ENCODE results near the gene DTNBP1. TPM values are rescaled to one million over a fixed set of nuclear protein-coding genes. Genes with fewer than 3 reads are reported as not detected.

DTNBP1 gene
- total RNA-seq, 1 donor from 2014 or later: 20.6 TPM

DNA sequence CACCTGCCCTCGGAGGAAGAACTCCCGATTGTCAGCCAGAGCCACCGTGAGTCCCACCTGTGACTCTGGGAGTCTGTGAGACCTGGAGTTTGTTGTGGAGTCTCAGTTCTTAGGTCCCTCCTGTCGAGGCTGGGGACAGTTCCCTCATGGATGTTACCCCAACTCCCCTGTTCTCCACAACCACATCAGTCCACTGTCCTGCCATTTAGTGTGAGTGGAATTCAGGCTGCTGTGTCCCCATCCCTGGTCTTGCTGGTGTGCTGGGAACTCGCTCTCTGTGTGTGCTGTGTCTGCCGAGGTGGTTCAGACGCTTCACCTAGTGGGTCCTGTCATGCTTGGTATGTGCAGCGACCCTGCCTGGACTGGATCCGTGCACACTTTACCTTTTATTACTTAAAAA is 163.2 kb downstream of the DTNBP1 start:
- Mint-ChIP-seq H3K4me3 (ENCODE audit: low read depth) (no peak overlapping the region), H3K27ac (no peak overlapping the region), H3K36me3 (ENCODE audit: low read depth) (peaks cover 81% of the 10 kb centered on the region), H3K4me1 (ENCODE audit: low read depth) (no peaks in the 10 kb centered on the region), H3K27me3 (ENCODE audit: low read depth) (no peaks in the 10 kb centered on the region), H3K9me3 (no peaks in the 10 kb centered on the region)
- DNase-seq (ENCODE audit: low spot score): no peak
- intact Hi-C loops (cut with micrococcal nuclease): loop anchor here (10.0 kb wide), 1 partner anchor 705 kb away; no protein-coding TSS in a partner anchor

DNA sequence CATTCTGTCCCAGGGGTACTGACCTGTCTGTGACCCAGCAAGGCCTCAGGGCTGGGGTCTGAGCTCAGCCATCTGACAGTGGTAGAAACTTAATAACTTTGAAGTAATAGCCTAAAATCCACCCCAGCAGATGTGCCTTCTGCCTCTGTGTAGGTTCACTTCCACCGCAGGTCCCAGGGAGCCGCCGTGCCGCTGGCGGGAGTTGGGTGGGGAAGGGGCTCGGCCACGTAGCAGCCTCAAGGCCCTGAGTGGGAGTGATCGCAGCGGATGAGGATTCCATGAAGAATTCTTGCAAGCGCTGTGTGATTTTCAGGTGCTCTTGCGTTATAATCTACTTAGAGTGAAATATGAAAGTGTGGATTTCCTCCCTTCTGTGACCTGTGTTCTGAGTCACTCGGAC is 163.7 kb downstream of the DTNBP1 start:
- Mint-ChIP-seq H3K4me3 (ENCODE audit: low read depth) (no peak overlapping the region), H3K27ac (no peak overlapping the region), H3K9me3 (no peaks in the 10 kb centered on the region), H3K4me1 (ENCODE audit: low read depth) (no peaks in the 10 kb centered on the region), H3K27me3 (ENCODE audit: low read depth) (no peaks in the 10 kb centered on the region), H3K36me3 (ENCODE audit: low read depth) (peaks cover 77% of the 10 kb centered on the region)
- DNase-seq (ENCODE audit: low spot score): no peak
- intact Hi-C loops (cut with micrococcal nuclease): loop anchor here (10.0 kb wide), 1 partner anchor 706 kb away; no protein-coding TSS in a partner anchor

DNA sequence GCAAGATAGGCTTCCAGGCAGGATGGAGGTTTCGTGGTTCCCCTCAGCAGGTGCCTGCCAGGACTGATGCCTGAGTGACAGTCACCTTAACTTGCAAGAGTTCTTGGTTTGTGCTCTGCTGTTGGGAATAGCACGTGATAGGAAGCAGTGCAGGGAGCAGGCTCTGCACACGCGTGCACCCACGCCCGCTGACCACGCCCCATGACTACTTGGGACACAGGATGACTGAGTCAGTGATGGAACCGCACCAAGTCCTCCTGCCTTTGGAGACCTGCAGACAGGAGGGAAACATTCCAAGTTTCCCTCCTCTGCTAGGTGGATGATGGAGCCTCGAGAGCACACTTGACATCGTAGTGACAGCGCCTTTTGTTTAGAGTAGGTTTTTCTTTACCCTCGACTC is 164.2 kb downstream of the DTNBP1 start:
- Mint-ChIP-seq H3K27ac (no peak overlapping the region), H3K4me1 (ENCODE audit: low read depth) (no peaks in the 10 kb centered on the region), H3K9me3 (no peaks in the 10 kb centered on the region), H3K4me3 (ENCODE audit: low read depth) (no peak overlapping the region), H3K36me3 (ENCODE audit: low read depth) (peaks cover 75% of the 10 kb centered on the region), H3K27me3 (ENCODE audit: low read depth) (no peaks in the 10 kb centered on the region)
- intact Hi-C loops (cut with micrococcal nuclease): loop anchor here (10.0 kb wide), 1 partner anchor 706 kb away; no protein-coding TSS in a partner anchor
- DNase-seq (ENCODE audit: low spot score): no peak

DNA sequence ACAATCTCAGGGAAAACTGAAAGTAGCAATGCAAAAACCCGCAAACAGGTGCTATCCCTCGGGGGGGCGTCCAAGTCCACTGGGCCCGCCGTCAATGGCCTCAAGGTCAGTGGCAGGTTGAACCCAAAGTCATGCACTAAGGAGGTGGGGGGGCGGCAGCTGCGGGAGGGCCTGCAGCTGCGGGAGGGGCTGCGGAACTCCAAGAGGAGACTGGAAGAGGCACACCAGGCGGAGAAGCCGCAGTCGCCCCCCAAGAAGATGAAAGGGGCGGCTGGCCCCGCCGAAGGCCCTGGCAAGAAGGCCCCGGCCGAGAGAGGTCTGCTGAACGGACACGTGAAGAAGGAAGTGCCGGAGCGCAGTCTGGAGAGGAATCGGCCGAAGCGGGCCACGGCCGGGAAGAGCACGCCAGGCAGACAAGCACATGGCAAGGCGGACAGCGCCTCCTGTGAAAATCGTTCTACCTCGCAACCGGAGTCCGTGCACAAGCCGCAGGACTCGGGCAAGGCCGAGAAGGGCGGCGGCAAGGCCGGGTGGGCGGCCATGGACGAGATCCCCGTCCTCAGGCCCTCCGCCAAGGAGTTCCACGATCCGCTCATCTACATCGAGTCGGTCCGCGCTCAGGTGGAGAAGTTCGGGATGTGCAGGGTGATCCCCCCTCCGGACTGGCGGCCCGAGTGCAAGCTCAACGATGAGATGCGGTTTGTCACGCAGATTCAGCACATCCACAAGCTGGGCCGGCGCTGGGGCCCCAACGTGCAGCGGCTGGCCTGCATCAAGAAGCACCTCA is 166.3 kb downstream of the DTNBP1 start:
- H3K27me3 Mint-ChIP-seq (ENCODE audit: low read depth): no peaks in the 10 kb centered on the region
- no peak overlapping the region for H3K27ac Mint-ChIP-seq
- DNase-seq (ENCODE audit: low spot score): no peak
- H3K4me1 Mint-ChIP-seq (ENCODE audit: low read depth): peaks cover 12% of the 10 kb centered on the region
- H3K36me3 Mint-ChIP-seq (ENCODE audit: low read depth): peaks cover 70% of the 10 kb centered on the region
- no peaks in the 10 kb centered on the region for H3K9me3 Mint-ChIP-seq
- no peak overlapping the region for H3K4me3 Mint-ChIP-seq (ENCODE audit: low read depth)
- intact Hi-C loops (cut with micrococcal nuclease): loop anchor here (10.0 kb wide), 1 partner anchor 708 kb away; no protein-coding TSS in a partner anchor

DNA sequence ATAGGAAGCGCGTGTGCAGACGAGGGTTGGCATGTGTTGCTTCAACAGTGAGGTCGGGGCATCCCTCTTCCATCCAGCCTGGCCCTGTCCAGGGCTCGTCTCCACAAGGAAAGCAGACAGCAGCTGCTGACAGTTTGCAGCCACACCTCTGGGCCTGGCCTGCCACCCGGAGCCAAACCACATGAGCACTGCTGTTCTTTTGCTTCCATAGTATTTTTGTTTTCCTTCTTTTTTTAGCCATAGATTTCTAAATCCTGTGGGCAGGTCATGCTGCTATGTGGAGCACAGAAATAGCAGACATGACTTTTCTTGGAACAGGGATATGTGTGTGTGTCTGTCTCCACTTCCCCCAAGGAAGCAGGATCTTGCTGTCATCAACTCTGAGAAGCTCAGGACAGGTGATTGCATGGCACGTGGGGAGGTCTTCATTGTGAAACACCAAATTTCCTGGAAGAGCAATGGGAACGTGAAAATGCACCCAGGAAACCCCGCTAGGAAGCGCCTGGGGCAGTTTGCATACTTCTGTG is 167.4 kb downstream of the DTNBP1 start:
- Mint-ChIP-seq H3K27ac (no peak overlapping the region), H3K27me3 (ENCODE audit: low read depth) (no peaks in the 10 kb centered on the region)
- no peak for DNase-seq (ENCODE audit: low spot score)

DNA sequence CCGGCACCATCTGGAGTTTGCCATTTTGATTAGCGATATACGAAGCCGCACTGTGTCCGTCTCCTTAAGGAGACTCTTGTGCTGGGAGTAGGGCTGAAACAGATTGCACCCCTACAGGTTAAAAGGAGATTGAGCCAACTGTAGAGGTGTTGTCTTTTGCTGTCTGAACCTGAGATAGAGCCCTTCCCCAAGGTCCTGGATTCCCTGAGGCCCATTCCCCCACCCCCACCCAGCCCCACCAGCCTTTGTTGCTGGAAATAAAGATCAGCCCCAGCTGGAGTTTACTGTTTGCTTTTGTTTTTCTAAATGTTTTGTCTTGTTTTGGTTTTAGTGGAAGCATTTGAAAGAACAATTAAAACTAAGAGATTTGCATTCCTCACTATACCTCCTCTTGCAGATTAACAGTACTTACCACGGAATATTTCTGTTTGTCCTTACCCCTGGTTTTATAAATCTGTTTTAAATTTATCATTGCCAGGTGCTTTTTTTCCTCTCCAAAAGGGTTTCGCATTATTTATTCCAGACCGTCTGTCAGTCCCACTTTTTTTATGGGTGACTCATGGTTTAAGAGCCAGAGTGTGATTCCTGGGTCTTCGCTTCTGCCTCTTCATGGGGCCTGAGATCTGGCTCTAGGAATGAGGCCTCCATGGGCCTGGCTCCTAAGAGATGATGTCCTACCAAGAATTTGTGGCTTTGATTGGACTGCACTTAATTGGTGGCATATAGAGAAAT is 169.2 kb downstream of the DTNBP1 start:
- no peak for DNase-seq (ENCODE audit: low spot score)
- peaks cover 35% of the 10 kb centered on the region for H3K4me1 Mint-ChIP-seq (ENCODE audit: low read depth)
- H3K27ac Mint-ChIP-seq: peak overlapping the region; percentile 7
- intact Hi-C loops (cut with micrococcal nuclease): loop anchor here (5.0 to 10.0 kb wide), 2 partner anchors 246 to 711 kb away; partner anchors contain the start of gene JARID2
- H3K36me3 Mint-ChIP-seq (ENCODE audit: low read depth): peaks cover 66% of the 10 kb centered on the region
- no peaks in the 10 kb centered on the region for H3K27me3 Mint-ChIP-seq (ENCODE audit: low read depth)
- H3K9me3 Mint-ChIP-seq: no peaks in the 10 kb centered on the region
- no peak overlapping the region for H3K4me3 Mint-ChIP-seq (ENCODE audit: low read depth)

More for the DNA sequence above, 167.4 kb downstream of the DTNBP1 start:
- Mint-ChIP-seq H3K4me3 (ENCODE audit: low read depth) (no peak overlapping the region), H3K9me3 (no peaks in the 10 kb centered on the region), H3K36me3 (ENCODE audit: low read depth) (peaks cover 65% of the 10 kb centered on the region), H3K4me1 (ENCODE audit: low read depth) (peaks cover 21% of the 10 kb centered on the region)
- intact Hi-C loops (cut with micrococcal nuclease): loop anchor here (10.0 kb wide), 1 partner anchor 709 kb away; no protein-coding TSS in a partner anchor

DNA sequence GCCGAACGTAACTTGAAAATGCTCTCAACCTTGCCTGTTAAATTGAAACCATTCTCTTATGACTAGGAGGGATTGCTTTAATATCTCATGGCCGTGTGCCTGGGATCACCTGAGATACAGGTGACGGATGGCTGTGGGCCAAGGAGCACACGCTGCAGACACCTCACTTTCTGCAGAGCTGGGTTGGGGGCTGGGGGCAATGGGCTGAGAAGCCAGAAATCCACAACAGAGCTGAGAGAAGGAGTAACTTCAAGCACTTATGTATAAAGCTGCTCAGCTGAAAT is 170.9 kb downstream of the DTNBP1 start:
- H3K27me3 Mint-ChIP-seq (ENCODE audit: low read depth): no peaks in the 10 kb centered on the region
- no peak overlapping the region for H3K4me3 Mint-ChIP-seq (ENCODE audit: low read depth)
- intact Hi-C loops (cut with micrococcal nuclease): loop anchor here (5.0 to 10.0 kb wide), 2 partner anchors 245 to 713 kb away; partner anchors contain the start of gene JARID2
- H3K4me1 Mint-ChIP-seq (ENCODE audit: low read depth): peaks cover 35% of the 10 kb centered on the region
- no peaks in the 10 kb centered on the region for H3K9me3 Mint-ChIP-seq
- H3K36me3 Mint-ChIP-seq (ENCODE audit: low read depth): peaks cover 66% of the 10 kb centered on the region
- H3K27ac Mint-ChIP-seq: peak overlapping the region; percentile 40
- DNase-seq (ENCODE audit: low spot score): no peak

DNA sequence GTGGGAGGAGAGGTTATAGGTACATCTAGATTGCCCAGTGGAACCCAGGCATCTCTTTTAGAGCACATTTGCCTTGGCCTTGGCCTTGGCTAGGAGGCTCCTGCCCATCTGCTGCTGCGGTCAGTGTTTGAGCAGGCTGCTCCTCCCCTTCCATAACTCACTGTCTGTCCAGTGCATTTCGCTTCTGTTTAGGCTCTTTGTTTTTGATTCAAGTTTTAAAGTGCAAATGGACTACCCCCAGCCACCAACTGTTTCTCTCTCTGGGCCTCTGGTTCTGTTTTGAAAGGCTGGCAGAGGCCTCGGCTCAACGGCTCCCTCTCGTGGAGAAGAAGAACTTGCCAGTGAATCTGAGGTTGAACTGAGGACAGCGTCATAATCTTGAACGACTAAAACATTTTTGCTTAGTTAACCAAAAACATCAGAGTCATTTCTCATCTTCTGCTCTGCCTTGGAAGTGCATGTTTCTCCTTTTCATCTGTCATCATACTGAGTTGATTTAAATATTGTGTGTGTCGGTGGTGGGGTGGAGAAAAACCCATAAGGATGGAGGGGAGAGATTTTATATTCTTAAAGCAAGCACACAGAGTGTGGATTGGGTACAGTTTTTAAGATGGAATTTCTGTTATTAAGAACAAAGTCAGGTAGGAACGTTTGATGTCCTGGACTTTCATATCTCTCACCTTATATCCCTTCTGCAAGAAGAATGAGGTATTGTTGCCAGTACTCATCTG is 171.4 kb downstream of the DTNBP1 start:
- DNase-seq (ENCODE audit: low spot score): peak; percentile 60
- H3K27ac Mint-ChIP-seq: peak overlapping the region; percentile 62
- peaks cover 68% of the 10 kb centered on the region for H3K36me3 Mint-ChIP-seq (ENCODE audit: low read depth)
- H3K27me3 Mint-ChIP-seq (ENCODE audit: low read depth): no peaks in the 10 kb centered on the region
- intact Hi-C loops (cut with micrococcal nuclease): loop anchor here (5.0 to 10.0 kb wide), 2 partner anchors 244 to 713 kb away; partner anchors contain the start of gene JARID2
- peaks cover 35% of the 10 kb centered on the region for H3K4me1 Mint-ChIP-seq (ENCODE audit: low read depth)
- no peaks in the 10 kb centered on the region for H3K9me3 Mint-ChIP-seq
- no peak overlapping the region for H3K4me3 Mint-ChIP-seq (ENCODE audit: low read depth)

DNA sequence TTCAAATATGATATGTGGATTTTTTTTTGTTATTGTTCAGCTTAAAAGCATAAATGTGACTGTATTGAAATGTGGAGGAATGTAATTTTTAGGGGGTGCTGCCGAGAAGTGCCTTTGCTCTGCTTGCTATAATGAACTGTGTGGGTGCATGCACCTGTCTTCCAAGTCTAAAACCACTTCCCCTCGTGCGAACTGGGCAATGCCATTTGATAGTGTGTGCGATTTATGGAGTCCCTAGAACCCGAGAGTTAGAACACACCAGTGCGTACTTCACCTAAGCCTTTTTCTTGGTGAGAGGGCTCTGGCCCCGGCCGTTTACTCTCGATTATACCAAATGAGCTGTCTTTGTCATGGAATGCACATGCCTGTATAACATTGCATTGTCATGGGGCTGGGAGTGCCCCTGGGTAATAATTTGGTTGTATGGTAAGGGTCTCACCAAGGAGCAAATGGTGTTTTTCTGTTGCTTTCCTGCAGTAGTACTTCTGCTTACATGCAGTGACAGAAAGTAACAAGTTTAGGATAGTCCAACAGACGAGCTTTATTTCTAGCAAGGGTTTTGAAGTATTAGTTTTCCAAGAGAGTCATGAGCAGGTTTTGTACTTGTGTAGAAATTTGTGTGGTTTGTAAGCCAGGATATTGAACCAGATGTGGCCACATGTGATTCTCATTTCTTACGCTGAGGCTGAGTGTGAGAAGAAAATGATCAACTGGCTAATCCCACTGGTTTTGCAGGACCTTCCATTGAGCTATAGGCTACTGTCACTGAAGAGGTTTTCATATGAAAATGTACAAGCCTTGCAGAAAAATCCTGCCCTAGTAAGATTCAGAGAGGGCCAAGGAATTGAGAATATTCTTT is 172.4 kb downstream of the DTNBP1 start:
- peak overlapping the region; percentile 71 for H3K27ac Mint-ChIP-seq
- H3K27me3 Mint-ChIP-seq (ENCODE audit: low read depth): no peaks in the 10 kb centered on the region
- H3K9me3 Mint-ChIP-seq: no peaks in the 10 kb centered on the region
- peaks cover 62% of the 10 kb centered on the region for H3K36me3 Mint-ChIP-seq (ENCODE audit: low read depth)
- peaks cover 36% of the 10 kb centered on the region for H3K4me1 Mint-ChIP-seq (ENCODE audit: low read depth)
- H3K4me3 Mint-ChIP-seq (ENCODE audit: low read depth): no peak overlapping the region
- no peak for DNase-seq (ENCODE audit: low spot score)
- intact Hi-C loops (cut with micrococcal nuclease): loop anchor here (5.0 to 10.0 kb wide), 2 partner anchors 243 to 714 kb away; partner anchors contain the start of gene JARID2

DNA sequence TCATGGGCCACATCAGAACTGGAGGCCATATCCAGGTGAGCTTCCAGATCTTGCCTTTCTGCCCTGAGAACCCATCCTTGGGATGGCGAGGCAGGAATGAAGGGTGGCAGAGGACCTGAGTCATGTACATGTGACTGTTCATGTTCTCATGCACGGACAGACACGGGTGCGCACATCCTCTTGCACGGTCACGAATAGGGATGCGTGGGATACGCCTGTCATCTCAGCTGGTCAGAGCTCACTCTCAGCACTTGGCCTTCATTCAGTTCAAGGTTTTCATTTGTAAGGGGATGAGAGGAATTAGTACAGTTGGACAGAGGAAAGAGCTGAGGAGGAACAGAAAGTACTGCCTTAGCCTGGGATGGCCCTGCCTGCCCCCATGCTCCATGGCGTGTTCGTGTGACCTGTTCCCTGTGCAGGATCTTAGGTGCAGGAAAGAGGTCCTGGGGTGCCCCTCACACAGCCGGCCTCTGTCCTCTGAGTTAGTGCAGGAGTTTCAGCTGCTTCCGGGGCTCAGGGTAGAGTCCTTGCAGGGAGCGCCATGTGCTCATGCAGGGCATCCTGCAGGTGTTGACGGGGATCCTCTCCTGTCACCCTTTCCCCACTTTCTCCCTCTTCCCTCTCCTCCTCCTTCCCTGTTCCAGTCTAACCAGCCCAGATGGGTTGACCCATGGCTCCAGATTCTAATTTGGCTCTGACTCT is 173.4 kb downstream of the DTNBP1 start:
- Mint-ChIP-seq H3K27ac (peak overlapping the region; percentile 71), H3K4me1 (ENCODE audit: low read depth) (peaks cover 39% of the 10 kb centered on the region), H3K36me3 (ENCODE audit: low read depth) (peaks cover 61% of the 10 kb centered on the region), H3K4me3 (ENCODE audit: low read depth) (no peak overlapping the region), H3K27me3 (ENCODE audit: low read depth) (no peaks in the 10 kb centered on the region), H3K9me3 (no peaks in the 10 kb centered on the region)
- intact Hi-C loops (cut with micrococcal nuclease): no loop called here
- DNase-seq (ENCODE audit: low spot score): no peak

DNA sequence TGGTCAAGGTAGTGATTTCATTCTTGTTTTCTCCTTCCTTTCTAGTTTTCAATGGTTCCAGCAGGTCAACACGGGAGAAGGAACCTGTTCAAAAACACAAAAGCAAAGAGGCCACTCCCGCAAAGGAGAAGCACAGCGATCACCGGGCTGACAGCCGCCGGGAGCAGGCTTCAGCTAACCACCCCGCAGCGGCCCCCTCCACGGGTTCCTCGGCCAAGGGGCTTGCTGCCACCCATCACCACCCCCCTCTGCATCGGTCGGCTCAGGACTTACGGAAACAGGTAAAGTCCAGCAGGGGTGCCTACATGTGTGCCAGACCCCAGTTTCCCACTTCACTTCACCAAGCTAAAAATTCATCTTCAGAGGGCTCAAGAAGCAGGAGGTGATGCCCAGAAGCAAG is 175.6 kb downstream of the DTNBP1 start:
- intact Hi-C loops (cut with micrococcal nuclease): no loop called here
- Mint-ChIP-seq H3K4me3 (ENCODE audit: low read depth) (no peak overlapping the region), H3K27ac (no peak overlapping the region), H3K9me3 (no peaks in the 10 kb centered on the region), H3K36me3 (ENCODE audit: low read depth) (peaks cover 57% of the 10 kb centered on the region), H3K4me1 (ENCODE audit: low read depth) (peaks cover 44% of the 10 kb centered on the region), H3K27me3 (ENCODE audit: low read depth) (no peaks in the 10 kb centered on the region)
- DNase-seq (ENCODE audit: low spot score): no peak
